Measurements from ENCODE around the gene SNX25.
"Not testable (repeated sequence)": the region's sequence is repeated elsewhere in the genome, so short reads cannot be mapped to it uniquely, and the experiment has no call there.

Gene SNX25

DNA sequence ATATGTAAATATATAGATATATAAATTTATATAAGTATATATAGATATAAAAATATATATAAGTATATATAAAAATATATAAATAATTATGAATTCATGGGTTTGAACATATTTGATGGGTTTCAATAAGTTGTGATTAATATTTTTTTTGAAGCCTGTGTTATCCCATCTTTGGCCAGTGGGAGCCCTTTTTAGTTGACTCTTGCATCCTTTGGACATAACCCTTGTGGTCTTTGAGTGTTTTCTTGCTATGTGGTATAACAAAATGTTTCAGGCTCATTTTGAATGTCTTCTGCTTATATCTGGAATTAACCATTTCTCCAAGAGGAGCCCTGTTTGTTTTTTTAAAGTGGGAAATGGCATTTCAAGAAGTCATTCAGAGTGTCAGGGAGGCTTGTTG, 15.2 kb downstream of the SNX25 start:
- no peak for DNase-seq
- in situ Hi-C loops (cut with HindIII; ENCODE audit: low pct_ligation_motif_present, low pct_unique_long_range_greater_than_20kb, low sequenced_read_pairs), result no loop called here

DNA sequence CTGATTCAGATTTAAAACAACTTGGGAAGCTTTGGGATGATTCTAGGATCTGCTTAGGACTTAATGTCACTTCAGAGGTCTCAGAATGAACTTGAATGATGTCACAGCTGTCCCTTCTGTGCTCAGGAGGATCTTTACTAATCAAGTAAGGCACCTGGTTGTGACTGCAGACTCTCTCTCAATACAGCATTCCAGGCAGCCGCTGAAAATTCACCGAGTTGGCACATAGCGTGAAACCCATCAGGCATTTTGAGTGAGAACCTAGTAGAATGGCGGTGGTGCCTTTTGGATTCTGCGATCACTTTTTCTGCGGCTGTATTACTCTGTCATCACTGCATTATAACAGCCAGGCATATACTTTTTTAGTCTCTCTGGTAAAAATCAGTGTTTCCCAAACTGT, 16.5 kb downstream of the SNX25 start:
- no peak for DNase-seq
- in situ Hi-C loops (cut with HindIII; ENCODE audit: low pct_ligation_motif_present, low pct_unique_long_range_greater_than_20kb, low sequenced_read_pairs), result no loop called here

DNA sequence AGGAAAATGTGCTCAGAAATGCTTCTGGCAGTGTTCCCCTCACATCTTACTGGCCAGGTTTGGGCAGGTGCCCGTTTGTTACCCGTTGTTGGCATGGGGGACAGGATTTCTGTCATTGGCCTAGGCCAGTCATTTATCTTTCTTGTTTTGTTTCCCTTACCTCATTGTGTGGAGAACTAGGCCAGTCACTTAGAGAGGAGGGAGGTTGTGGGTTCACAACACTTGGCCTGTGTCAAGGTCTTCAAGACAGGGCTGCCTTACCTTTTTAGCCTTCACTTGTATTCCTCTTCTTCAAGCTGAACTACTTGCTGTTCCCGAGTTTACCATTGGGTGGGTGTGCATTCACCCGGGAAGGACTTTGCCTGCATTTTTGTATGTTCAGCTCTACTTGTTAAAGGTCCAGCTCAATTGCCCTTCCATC, 17.7 kb downstream of the SNX25 start:
- peak; percentile 21 for DNase-seq
- in situ Hi-C loops (cut with HindIII; ENCODE audit: low pct_ligation_motif_present, low pct_unique_long_range_greater_than_20kb, low sequenced_read_pairs), result no loop called here

DNA sequence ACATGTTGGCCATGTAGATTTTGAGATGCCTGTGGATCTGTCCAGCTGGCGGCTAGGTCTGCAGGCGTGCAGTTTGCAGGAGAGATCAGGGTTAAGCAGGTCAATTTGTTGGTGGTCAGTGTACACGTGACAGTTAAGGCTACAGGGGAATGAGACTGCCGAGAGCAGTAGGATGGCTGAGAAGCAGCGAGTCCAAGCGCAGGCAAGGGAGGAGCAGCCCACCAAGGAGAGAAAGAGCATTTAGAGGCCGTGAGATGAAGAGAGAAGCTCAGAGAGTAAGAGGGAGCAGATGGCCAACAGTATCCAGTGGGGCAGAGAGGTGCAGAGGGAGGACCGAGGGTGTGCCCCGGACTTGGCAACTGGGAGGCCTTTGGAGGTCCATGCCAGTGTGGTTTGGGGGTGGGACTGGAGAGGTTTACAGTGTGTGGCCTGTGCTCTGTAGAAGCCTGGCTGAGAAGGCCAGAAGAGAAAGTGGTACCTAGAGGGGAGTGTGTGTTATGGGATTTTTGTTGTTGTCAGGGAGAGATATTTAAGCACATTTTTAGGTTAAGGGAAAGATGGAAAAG, 18.4 kb downstream of the SNX25 start:
- in situ Hi-C loops (cut with HindIII; ENCODE audit: low pct_ligation_motif_present, low pct_unique_long_range_greater_than_20kb, low sequenced_read_pairs), result no loop called here
- DNase-seq, result no peak

DNA sequence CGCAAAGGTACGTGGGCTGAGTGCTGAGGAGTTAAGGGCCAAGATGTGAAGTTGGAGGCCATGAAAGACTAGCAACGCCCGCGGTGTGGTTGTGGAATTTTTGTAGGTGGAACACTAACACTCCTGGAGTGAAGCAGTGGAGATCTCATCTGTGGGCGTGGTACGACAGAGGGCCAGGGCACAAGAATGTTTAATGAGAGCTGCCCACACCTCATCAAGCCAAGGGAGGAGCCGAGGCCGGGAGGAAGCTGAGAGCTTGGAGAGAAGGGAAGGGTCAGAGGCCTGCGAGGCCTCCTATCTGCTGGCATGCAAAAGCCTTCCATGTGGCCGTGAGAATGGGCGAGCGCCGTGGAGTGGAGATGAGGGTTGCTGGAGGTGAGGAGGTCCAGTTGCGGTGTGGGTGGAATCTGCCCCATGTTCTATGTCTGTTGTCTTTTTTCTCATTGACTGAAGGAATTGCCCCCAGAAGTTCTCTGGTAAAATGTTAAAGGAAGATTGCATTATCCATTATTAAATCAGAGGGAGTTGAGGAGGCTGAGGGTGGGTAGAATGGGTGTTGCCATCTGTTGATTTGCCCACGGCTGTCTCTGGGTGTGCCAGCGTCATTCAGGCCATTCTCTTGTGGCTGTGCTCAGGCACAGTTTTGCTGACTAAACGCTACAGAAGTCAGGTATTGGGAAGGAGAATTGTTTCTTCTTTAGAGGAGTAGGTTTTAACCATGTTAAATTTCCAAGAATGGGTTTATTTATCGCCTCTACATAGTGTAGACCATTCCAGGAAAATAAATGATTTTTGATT, 19.8 kb downstream of the SNX25 start:
- in situ Hi-C loops (cut with HindIII; ENCODE audit: low pct_ligation_motif_present, low pct_unique_long_range_greater_than_20kb, low sequenced_read_pairs), result no loop called here
- DNase-seq, result no peak

DNA sequence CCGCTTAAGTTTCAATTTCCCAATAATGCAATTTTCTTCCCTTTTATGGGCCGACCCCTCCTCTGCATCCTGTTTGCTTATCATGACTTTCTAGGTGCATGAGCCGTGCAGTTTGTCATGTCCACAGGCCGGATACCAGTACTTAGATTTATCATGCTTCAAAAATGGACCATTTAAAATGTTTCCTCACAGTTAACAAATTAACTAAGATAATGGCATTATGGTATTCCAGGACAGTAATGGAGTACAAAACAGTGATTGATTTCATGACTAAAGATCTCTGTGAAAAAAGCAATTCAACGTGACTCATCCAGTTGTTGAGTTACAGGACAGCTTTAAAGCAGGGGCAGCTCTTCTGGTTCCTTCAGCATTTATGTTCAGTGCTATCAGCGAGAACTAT, 23.0 kb downstream of the SNX25 start:
- in situ Hi-C loops (cut with HindIII; ENCODE audit: low pct_ligation_motif_present, low pct_unique_long_range_greater_than_20kb, low sequenced_read_pairs), result no loop called here
- peak; percentile 67 for DNase-seq

DNA sequence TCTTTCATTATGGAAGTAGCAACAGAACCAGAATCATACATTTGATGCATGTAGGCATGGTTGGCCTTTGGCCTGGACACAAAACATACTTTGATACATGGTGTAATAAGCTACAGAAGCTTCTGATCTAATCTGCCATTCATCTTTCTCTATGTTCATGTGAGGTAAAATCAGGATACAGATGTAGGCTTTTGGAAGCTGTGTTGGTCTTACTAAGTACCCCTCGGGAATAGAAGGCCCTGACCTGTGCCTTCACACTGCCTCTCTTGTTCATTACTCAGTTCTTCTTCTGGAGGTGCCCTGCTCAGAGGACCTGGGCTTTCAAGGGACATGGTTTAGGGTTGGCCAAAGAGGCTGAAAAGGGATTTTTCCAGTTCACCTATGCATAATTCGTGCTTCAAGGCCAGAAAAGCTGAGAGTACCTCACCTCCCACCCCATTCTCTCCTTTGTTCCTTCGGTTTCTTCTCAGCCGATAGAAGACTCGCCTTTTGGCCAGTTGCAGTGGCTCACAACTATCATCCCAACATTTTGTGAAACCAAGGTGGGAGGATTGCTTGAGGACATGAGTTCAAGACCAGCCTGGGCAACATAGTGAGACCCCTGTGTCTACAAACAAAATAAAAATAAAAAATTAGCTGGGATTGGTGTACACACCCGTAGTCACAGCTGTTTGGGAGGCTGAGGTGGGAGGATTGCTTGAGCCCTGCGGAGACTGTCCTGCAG, 25.9 kb downstream of the SNX25 start:
- in situ Hi-C loops (cut with HindIII; ENCODE audit: low pct_ligation_motif_present, low pct_unique_long_range_greater_than_20kb, low sequenced_read_pairs), result no loop called here
- DNase-seq, result no peak

DNA sequence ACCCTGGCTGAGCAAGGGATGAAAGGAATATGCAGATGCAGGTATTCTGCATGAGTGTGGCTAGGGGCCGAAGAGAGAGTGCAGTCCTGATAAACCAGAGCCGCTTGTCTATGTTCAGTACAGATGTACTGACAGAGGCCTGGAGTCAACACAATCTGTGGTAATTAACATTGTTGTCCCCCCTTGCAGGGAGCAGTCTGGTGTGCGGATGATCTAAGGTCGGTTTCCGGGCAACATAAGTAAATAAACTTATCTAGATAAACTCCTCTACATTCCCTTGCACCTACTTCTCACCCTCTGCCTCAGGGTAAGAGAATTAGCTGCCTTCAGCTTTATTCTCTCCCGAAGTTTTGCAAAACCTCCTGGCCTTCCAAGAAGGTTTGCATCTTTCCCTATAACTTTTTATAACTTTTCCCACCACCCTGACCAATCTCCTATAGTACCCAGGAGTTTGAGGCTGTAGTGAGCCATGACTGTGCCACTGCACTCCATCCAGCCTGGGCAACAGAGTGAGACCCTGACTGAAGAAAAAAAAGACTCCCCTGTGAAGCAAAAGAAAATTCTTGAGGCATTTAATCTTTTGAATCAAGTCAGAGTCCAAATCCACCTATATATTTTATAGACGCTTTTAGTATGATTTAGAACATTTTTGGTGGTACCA, 26.6 kb downstream of the SNX25 start:
- in situ Hi-C loops (cut with HindIII; ENCODE audit: low pct_ligation_motif_present, low pct_unique_long_range_greater_than_20kb, low sequenced_read_pairs), result no loop called here
- no peak for DNase-seq

DNA sequence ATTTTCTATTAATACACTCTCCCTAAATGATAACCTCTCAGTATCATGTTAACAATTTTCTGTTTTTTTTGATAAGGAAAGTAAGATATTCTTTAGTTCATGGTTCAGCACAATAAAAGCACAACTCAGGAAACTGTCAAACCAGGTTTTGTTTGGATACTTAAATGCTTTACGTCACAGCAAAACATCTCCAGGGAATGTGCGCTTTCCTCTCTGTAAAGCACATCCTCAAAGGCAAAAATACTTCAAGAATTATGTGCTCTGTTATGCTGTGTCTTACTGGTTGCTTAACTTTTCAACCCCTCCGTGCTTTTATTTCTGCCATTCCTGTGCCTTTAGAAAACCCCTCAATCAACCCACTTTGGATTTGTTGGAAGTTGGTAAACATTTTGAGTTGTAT, 27.8 kb downstream of the SNX25 start:
- in situ Hi-C loops (cut with HindIII; ENCODE audit: low pct_ligation_motif_present, low pct_unique_long_range_greater_than_20kb, low sequenced_read_pairs), result no loop called here

DNA sequence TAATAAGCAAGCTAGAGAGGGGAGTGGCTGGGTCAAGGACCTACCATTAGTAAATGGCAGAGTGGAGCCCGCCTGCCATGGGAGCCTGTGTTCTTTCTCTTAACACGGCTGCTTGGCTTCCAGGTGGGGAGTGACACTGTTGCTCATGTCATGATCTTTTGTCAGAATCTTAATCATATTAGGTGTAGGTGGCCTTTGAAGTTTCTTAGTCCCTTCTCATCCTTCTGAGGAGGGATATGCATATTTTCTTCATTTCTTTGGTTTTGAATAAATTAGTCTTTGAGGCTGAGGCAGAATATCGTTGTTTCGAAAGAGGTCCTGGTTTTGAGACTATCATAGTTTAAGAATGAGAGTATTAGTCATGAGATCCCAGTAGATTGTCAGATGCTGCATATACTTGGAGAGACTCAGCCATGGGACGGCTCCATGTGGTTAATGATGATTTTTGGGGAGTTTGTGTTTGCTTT, 28.9 kb downstream of the SNX25 start:
- in situ Hi-C loops (cut with HindIII; ENCODE audit: low pct_ligation_motif_present, low pct_unique_long_range_greater_than_20kb, low sequenced_read_pairs), result no loop called here
- DNase-seq, result no peak

More for the DNA sequence above, 27.8 kb downstream of the SNX25 start:
- no peak for DNase-seq

DNA sequence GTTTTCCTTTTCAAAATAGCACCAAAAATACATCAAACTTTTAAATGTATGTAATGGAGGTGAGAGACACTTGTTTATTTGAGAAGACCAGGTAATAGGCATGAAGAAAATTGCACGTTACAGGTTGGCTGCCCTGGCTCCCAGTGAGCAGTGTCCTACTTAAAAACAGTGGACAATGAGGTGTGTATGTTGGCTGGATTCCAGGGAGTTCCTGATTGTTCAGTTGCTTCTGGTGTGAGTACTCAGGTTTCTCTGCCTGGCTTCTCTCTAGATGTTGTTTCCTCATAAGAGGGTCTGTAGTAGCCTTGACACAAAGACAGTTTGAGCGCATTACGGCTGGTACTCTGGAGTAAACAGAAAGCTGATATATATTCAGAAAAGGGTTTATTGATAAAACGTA, 29.4 kb downstream of the SNX25 start:
- DNase-seq, result no peak
- in situ Hi-C loops (cut with HindIII; ENCODE audit: low pct_ligation_motif_present, low pct_unique_long_range_greater_than_20kb, low sequenced_read_pairs), result no loop called here

DNA sequence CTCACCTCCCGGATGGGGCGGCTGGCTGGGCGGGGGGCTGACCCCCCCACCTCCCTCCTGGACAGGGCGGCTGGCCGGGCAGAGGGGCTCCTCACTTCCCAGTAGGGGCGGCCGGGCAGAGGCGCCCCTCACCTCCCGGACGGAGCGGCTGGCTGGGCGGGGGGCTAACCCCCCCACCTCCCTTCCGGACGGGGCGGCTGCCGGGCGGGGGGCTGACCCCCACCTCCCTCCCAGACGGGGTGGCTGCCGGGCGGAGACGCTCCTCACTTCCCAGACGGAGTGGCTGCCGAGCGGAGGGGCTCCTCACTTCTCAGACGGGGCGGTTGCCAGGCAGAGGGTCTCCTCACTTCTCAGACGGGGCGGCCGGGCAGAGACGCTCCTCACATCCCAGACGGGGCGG, 31.1 kb downstream of the SNX25 start:
- DNase-seq; in situ Hi-C loops (cut with HindIII; ENCODE audit: low pct_ligation_motif_present, low pct_unique_long_range_greater_than_20kb, low sequenced_read_pairs): not testable (repeated sequence)

DNA sequence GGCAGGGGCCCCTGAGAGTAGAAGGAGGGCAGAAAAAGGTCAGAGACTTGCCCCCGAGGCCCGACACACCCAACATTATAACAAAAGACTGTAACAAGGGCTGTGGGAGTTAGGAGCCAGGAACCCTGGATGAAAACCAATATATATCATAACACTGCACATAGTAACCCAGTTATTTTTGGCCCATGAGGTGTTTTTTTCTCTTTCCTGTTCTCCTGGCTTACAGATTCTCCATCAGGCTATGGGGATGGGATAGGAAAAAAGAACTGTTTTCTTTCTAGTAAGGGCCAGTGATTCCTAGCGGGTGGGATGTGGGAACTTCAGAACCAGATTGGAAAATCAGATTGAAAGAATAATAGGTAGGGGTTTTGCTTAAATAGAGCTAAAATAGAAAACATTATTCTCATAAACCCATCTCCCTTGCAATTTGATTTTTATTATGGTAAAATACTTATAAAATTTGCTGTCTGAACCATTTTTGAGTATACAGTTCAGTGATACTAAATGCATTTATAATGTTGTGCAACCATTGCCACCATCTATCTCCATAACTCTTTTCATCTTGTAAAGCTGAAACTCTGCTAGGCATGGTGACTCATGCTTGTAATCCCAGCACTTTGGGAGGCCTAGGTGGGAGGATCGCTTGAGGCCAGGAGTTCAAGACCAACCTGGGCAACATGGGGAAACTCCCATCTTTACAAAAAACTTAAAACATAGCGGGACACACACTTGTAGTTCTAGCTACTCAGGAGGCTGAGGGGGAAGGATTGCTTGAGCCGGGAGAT, 33.5 kb downstream of the SNX25 start:
- in situ Hi-C loops (cut with HindIII; ENCODE audit: low pct_ligation_motif_present, low pct_unique_long_range_greater_than_20kb, low sequenced_read_pairs), result no loop called here
- DNase-seq, result no peak

DNA sequence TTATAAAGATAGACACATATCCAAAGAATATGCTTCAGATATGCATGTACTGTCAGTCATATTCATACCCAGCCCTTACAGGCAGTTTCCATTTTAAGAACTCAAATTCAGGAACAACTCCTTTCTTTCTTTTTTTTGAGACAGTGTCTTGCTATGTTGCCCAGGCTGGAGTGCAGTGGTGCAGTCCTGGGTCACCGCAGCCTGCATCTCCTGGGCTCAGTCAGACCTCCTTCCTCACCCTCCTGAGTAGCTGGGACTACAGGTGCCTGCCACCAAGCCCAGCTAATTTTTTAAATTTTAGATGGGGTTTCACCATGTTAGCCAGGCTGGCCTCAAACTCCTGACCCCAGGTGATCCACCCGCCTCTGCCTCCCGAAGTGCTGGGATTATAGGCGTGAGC, 34.5 kb downstream of the SNX25 start:
- in situ Hi-C loops (cut with HindIII; ENCODE audit: low pct_ligation_motif_present, low pct_unique_long_range_greater_than_20kb, low sequenced_read_pairs), result no loop called here
- no peak for DNase-seq

DNA sequence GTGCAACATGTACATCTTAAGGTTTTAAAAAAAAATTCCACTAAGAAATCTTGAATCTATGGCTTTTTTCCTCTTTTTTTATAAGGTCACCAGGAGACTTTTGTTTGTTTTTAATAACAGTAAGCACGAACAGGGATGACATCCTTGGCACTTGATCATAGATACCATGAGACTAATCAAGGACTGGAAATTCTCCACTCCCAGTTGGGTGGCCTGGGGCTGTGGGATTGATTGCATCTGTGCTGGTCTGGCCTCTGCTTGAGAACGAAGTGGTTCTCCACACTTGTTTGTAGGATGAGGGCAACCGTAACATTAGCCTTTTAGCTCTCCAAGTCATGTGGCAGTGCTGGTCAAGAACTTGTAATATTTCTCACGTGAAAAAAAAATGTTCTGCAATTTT, 35.4 kb downstream of the SNX25 start:
- no peak for DNase-seq
- in situ Hi-C loops (cut with HindIII; ENCODE audit: low pct_ligation_motif_present, low pct_unique_long_range_greater_than_20kb, low sequenced_read_pairs), result no loop called here

DNA sequence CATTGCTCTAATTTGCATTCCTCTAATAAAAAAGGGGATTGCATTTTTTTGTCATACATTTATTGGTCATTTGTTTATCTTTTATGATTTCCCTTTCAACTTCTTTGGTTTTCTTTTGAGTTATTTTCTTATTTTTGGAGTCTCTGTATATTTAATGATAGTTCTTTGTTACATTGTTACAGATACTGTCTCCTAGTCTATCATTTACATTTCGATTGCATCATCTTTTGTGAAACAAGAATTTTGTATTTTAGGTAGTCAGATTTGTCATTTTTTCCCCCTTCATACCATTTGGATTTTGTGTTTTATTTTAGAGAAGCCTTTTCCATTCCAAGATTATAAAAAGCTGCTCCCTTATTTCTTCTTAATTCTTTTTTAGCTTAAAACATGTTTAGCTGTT, 37.1 kb downstream of the SNX25 start:
- no peak for DNase-seq
- in situ Hi-C loops (cut with HindIII; ENCODE audit: low pct_ligation_motif_present, low pct_unique_long_range_greater_than_20kb, low sequenced_read_pairs), result no loop called here

DNA sequence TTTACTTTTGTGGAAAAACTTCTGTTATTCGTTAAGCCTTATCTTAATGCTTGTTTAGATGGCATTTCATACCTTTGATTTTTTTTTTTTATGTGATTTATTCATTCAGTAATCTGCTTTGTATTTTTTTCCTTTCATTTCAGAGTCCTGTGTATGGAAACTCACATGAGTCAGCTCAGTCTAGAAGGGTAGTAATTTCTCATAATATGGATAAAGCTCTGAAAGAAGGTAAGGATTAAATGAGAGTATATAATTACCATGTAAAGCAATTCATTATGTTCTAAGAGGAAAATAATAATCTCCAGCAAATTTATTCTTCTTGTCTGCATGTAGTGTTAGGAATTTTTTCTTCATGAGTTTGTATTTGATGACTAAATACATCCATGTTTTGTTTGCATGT, 37.8 kb downstream of the SNX25 start:
- in situ Hi-C loops (cut with HindIII; ENCODE audit: low pct_ligation_motif_present, low pct_unique_long_range_greater_than_20kb, low sequenced_read_pairs), result no loop called here
- no peak for DNase-seq

DNA sequence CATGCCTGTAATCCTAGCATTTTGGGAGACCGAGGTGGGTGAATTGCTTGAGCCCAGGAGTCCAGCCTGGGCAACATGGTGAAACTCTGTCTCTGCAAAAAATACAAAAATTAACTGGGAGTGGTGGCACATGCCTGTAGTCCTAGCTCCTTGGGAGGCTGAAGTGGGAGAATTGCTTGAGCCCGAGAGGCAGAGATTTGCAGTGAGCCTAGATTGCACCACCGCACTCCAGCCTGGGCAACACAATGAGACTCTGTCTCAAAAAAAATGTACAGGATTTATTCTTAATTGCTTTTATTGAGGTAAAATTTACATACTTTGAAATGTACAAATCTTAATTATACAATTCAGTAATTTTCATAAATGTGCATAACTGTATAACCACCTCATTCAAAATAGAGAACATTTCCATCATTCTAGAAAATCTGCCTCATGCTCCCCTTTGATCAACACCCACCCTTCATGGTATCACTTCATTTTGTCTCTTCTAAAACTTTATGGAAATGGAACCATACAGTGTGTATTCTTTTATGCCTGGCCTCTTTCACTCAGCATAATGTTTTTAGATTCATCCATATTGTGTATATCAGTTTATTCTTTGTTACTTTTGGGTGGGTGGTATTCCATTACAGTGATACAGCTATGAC, 39.1 kb downstream of the SNX25 start:
- in situ Hi-C loops (cut with HindIII; ENCODE audit: low pct_ligation_motif_present, low pct_unique_long_range_greater_than_20kb, low sequenced_read_pairs), result no loop called here
- no peak for DNase-seq
